ENCODE data around the gene RGL3.
"Not testable (repeated sequence)": the region's sequence is repeated elsewhere in the genome, so short reads cannot be mapped to it uniquely, and the experiment has no call there.

RGL3 gene, protein sequence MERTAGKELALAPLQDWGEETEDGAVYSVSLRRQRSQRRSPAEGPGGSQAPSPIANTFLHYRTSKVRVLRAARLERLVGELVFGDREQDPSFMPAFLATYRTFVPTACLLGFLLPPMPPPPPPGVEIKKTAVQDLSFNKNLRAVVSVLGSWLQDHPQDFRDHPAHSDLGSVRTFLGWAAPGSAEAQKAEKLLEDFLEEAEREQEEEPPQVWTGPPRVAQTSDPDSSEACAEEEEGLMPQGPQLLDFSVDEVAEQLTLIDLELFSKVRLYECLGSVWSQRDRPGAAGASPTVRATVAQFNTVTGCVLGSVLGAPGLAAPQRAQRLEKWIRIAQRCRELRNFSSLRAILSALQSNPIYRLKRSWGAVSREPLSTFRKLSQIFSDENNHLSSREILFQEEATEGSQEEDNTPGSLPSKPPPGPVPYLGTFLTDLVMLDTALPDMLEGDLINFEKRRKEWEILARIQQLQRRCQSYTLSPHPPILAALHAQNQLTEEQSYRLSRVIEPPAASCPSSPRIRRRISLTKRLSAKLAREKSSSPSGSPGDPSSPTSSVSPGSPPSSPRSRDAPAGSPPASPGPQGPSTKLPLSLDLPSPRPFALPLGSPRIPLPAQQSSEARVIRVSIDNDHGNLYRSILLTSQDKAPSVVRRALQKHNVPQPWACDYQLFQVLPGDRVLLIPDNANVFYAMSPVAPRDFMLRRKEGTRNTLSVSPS

DNA sequence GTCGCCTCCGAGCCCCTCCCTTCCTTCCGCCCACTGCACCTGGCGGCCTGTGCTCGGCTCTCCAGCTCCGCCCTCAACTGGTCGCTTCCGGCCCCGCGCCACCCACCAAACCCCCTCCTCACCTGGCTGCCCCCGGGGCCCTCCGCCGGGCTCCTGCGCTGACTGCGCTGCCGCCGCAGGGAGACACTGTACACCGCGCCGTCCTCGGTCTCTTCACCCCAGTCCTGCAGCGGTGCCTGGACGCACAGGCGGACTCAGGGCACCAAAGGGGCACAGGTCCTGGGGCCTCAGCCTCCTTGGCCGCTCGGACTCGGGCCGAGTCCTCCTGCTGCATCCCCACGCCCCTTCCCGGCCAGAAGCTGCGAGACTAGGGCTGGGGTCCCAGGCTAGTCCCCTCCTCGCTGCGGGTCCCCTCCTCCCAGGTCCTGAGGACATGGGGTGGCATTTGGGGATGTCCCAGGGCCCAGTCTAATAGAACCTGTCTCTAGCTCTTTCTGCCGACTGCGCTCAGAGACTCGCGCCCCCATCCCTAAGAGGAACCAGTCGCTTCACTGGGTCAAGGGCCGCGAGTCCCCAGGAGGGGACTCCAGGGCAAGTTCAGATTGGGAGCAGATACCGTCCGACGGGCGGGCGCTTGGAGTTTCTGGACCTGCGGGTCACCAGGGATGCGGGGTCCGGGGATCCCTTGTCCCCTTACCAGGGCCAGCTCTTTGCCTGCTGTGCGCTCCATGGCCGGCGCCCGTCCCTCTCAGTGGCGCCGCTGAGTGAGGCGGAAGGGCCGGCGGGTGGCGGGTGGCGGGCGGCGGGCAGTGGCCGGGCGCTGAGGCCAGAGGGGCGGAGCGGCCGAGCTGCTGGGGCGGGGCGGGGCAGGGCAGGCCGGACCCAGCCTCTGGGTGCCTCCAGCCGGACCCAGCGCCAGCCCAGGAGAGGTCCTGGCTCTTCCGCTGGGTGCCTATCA is at the start of gene RGL3:
RGL3 (minus strand) TSS at position 766 of the 958 bp plus-strand sequence; CDS start at position 730, 36 bp downstream.
- no peak for DNase-seq (ENCODE audit: low spot score)

DNA sequence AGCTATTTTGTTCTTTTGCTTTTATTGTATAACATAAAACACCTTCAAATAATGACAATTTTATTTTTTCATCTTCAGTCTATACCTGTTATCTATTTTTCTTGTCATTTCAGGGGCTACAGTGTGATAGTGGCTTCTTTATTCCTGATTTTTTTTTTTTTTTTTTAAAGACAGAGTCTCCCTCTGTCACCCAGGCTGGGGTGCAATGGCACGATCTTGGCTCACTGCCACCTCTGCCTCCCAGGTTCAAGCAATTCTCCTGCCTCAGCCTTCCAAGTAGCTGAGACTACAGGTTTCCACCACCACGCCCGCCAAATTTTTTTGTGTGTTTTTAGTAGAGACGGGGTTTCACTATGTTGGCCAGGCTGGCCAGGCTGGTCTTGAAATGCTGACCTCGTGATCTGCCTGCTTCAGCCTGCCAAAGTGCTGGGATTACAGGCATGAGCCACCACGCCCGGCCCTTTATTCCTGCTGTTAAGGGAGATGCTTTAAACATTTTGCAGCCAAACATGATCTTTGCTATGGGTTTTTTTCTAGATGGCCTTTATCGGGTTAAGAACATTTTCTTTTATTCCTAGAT is 49.2 kb upstream of the RGL3 start:
- DNase-seq (ENCODE audit: low spot score) = not testable (repeated sequence)

DNA sequence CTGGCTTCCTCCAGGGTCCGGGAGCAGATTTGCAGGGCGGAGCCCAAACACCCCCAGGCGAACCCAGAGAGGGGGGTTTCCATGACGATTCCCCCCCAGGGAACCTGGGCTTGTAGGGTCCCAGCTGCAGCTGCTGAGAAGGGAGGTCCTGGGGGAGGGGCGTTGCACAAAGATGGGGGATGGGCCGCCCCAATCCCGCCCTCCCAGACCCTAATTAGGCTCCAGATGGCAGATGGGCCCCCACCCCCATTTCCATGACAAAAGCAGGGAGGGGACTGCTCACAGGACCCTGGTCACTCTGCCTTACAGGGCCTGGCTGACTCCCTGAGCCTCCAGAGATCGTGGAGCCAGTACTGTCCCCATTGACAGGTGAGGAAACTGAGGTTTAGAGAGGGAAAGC is 46.5 kb upstream of the RGL3 start:
- no peak for DNase-seq (ENCODE audit: low spot score)

DNA sequence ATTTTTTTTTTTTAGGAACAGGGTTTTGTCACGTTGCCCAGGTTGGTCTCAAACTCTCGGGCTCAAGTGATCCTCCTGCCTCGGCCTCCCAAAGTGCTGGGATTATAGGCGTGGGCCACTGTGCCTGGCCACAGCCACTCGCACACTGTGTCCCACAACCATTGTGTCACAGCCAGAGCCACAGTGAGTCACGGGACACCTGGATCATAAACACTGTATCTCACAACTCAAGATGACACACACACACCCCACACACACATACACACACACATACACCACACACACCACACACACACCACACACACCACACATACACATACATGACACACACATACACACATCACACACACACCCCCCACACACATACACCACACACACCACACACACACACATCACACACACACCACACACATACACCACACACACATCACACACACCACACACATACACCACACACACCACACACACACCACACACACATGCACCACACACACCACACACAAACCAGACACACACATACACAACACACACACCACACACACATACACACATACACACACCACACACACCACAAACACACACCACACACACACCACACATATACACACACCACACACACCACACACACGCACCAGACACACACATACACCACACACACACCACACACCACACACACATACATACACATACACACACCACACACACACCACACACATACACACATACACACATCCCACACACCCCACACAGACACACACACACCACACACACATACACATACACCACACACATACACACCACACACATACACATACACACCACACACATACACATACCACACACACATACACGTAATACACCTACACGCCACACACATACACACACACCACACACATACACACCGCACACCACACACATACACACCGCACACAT is 45.5 kb upstream of the RGL3 start:
- no peak for DNase-seq (ENCODE audit: low spot score)

DNA sequence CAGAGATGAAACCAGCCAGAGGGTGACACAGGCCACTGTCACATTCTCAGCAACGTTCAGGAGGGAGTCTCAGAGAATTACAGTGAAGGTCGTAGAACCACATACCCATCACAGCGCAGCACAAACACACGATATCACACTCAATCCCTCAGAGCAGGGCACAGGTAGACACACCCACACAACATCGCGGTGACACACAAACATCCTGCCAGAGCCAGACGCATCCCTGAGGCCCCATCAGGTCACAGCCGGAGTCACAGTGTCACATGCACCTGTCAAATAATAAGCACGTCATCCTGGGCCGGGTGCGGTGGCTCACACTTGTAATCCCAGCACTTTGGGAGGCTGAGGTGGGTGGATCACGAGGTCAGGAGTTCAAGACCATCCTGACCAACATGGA is 44.3 kb upstream of the RGL3 start:
- DNase-seq (ENCODE audit: low spot score) = no peak

DNA sequence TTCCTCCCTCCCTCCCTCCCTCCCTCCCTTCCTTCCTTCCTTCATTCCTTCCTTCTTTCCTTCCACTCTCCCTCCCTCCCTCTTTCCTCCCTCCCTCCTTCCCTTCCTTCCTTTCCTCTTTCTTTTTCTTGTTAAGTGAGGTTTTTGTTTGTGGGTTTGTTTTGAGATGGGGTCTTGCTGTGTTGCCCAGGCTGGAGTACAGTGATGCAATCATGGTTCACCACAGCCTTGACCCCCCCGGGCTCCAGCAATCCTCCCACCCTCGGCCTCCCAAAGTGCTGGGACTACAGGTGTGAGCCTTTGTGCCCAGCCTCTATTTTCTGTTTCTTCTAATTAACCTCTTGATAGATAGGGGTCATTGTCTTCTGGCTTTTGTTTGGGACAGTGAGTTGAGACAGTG is 42.3 kb upstream of the RGL3 start:
- no peak for DNase-seq (ENCODE audit: low spot score)

DNA sequence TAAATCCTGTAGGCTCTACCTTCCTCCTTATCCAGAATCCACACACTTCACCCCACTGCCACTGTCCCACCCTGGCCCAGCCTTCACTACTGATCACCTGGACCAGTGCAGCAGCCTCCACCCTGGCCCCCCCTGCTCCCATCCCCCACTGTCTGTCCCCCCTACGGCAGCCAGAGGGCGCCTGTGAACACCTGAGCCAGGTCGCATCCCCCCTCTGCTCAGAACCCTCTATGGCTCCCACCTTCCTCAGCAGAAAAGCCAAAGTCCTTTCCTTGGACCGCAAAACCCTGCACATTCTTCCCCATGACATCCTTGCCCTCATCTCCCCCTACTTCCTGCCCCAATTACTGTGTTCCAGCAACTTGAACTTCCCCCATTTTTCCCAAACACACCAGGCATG is 41.1 kb upstream of the RGL3 start:
- no peak for DNase-seq (ENCODE audit: low spot score)

DNA sequence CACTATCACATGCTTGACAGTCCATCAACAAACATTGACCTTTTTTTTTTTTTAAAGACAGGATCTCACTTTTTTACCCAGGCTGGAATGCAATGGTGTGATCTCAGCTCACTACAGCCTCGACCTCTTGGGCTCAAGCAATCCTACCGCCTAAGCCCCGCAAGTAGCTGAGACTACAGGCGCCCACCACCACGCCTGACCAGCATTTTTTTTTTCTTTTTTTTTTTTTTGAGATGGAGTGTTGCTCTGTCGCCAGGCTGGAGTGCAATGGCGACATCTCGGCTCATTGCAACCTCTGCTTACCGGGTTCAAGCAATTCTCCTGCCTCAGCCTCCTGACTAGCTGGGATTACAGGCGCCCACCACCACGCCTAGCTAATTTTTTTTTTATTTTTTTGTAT is 39.8 kb upstream of the RGL3 start:
- not testable (repeated sequence) for DNase-seq (ENCODE audit: low spot score)

DNA sequence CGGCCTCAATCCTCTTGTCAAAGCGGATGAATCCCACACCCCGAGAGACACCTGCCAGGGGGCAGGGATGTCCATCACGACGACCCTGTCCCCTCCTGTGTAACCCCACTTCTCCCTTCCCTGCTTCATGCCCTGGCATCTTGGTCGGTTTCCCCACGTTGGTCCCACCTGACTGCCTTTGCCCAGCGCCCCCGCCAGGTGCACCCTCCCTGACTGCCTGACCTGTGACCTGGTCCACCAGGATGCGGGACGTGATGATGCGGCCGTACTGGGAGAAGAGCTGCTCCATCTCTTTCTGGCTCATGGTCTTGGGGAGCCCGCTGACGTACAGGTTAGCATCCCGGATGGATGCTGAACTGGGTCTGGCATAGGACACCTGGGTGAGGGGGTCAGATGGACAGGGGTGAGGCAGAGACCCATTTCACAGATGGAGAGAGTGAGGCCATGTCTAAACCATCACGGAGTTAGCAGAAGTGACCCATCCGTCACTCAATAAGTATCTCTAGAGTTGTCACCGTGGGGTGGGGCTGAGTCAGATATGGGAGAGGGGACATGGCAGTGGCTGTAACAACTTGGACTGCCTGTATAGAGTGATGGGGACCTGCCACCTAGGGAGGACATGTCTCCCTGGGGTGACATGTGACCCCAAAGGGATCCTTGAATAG is 39.3 kb upstream of the RGL3 start:
- no peak for DNase-seq (ENCODE audit: low spot score)

DNA sequence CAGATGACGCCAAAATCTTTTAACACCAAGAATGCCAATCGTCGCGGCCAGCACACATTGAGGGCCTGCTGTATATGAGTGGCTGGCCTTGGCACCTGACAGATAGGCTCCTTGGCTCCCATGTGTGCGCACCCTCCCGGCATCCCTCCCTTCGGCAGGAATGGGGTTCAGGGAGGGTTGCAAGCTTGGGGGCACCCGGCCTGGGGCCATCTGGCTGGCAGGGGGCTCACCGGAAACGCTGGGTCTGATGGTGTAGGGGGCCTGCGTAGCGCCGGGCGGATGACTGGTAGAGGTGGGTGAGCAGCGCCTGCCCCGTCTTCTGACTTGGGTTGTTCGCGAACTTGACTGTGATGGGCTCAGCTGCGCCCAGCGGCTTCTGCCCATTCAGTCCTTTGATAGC is 38.7 kb upstream of the RGL3 start:
- no peak for DNase-seq (ENCODE audit: low spot score)

DNA sequence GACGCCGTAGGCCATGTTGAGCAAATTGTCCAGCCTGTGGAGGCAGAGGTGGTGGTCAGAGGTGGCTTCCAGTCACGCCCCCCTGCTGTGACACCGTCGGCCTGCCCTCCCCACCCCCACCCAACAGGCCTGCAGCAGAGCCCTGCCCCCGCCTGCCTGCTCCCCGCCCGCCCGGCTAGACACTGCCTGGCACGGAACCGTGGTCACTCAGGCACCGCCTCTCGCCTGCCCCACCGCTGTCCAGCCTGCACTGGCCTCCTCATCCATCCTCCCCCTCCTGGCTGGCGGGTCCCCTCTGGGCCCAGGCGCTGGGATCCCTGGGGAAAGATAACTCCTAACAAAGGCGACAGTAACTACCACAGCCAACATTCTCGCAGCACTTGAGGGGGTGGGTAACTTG is 38.0 kb upstream of the RGL3 start:
- DNase-seq (ENCODE audit: low spot score) = no peak

DNA sequence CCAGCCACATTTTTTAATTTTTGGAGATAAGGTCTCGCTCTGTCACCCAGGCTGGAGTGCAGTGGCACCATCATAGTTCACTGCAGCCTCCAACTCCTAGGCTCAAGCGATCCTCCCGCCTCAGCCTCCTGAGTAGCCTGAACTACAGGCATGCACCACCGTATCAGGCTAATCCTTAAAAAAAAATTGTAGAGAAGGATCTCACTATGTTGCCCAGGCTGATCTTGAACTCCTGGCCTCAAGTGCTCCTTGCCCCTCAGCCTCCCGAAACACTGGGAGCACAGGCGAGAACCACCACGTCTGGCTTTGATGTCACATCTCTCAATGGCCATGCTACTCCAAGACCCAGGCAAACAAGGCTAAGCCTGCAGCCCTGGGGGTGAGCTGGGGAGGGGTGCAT is 37.5 kb upstream of the RGL3 start:
- DNase-seq (ENCODE audit: low spot score) = no peak

DNA sequence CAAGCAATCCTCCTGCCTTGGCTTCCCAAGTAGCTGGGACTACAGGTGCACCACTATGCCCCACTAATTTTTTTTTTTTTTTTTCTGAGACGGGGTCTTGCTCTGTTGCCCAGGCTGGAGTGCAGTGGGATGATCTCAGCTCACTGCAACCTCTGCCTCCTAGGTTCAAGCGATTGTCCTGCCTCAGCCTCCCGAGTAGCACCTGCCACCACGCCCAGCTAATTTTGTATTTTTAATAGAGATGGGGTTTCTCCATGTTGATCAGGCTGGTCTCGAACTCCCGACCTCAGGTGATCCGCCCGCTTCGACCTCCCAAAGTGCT is 36.1 kb upstream of the RGL3 start:
- not testable (repeated sequence) for DNase-seq (ENCODE audit: low spot score)

DNA sequence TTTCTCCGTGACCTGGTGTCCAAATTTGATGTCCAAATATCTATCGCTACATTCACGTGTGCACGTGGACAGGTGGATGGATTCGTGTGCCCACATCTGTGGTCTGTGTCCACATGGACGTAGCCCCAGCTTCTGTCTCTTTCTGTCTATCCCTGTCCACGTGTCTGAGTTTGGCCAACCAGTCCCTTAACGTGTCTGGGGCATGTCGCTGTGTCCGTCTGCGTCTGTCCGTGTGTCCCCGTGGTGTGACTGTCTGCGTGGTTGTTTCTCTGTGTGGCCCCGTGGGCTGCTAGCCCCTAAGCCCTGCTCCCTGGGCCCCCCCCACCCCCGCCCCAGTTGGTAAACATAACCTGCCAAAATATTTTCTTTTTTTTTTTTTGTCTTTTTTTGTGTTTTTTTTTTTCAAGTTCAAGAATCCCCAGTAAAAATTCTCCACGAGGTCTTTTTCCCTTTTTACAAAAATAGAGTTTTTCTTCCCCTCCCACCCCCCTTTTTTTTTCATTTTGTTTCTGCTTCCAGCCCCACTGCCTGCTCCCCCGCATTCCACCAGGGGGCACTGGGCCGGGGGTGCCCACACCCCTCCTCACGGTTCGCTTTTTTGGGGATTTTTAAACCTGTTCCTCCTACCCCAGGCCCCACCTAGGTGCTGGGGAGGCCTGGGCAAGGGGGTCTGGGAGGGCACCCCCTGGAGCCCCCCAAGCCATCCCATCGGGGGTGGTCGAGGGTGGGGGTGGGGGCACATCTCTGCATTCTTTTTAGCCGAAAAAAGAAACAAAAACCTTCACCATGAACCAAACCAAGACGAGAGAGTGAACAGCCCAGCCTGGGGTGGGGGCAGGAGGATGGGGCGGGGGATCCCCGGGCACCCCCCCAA is 34.6 kb upstream of the RGL3 start:
- peak; percentile 66 for DNase-seq (ENCODE audit: low spot score)

DNA sequence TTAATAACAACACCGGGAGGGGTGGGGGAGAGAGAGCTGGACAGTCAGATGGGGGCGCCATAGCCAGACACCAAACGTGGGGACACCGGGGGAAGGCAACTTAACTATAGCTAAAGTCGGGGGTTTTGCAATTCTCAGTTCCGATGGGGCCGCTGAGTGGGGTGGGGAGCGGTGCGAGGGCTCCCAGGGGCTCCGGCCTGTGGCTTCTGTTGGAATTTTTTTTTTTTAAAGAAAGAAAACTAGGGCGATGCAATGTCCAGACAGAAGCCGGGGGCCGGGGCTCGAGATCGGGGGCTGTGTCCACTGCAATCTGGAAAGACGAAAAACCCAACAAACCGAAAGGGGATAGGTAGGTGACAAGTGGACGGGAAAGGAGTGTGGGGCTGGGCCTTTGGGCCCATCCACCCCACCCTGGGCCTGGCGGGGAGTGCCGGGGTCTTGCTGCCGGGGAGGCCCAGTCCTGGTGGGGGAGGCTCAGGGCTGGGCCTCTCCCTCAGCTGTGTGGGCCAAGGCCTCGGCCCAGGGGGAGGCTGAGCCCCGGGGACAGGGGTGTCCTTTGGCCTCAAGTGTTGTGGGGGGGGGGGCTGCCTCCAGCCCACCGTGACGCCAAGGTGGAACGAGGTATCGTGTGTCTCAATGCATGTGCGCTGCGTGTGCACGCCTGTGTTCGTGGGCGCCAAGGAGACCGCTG is 33.7 kb upstream of the RGL3 start:
- no peak for DNase-seq (ENCODE audit: low spot score)

DNA sequence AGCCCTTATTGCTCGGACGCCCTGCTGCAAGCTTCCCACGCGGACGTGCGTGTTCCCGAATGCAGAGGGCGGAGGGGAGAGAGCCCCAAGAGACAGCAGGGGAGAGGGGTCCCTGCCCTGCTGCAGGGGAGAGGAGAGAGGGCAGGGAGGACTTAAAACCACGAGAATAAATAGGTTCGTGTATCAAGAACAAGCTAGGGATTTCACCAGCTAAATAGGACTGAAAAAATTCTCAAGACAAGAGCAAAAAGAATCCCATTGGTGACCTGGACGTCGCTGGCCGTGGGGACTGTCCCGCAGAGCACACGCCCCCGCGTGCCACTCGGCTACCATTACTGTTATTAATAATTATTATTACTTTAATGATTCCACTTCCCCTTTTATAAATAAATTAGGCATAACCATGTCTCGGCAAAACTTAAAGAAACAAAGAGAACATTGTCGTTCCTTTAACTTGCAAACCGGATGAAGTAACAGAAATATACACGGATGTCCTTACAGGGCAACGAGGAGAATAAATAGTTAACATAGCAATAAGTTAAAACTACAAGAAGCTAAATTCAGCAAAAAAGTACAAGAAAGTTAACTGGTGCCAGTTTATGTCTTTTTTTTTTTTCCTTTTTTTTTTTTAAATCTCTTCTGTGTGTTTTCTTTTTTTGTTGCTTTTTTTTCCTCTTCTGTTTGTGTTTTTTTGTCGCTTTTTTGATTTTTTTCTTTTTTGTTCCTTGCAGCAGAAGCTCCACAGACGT is 32.9 kb upstream of the RGL3 start:
- DNase-seq (ENCODE audit: low spot score) = no peak

DNA sequence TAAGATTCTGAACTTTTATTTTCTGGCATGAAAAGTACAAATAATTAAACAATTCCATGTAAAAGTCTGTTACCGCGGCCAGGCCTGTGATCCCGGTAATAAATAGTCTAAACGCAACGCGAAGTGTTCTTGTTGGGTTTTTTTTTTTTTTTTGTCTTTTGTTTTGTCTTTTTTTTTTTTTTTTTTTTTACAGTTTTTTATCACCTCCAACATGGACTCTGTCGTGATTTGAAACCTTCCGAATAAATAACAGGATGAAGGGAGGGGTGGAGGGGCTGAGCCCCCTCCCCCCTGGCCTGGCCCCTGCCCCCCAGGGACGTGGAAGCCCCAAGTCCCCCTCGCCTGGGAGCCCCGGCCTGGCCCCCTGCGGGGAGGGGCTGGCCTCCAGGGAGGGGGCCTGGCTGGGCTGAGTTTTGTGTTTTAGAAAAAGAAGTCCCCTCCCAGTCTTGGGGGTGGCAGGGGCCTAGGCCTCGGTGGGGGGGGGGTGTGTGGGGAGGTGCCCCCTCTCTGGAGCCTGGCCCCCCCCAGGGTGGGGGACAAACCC is 32.3 kb upstream of the RGL3 start:
- no peak for DNase-seq (ENCODE audit: low spot score)
